NB4 (cell line): ENCODE measurements around the gene SETD3.

Experiments
- DNase-seq: peaks from one replicate; pipeline ENCODE4 v3.0.0; 2010; ENCODE audit warnings: low read depth
- H3K4me3 ChIP-seq: one replicate; pipeline ENCODE4 v1.5.1; 2011; ENCODE audit warnings: mild to moderate bottlenecking, low read depth, low read length, moderate library complexity
- MYC ChIP-seq: IDR thresholded peaks from 2 replicates; pipeline ENCODE4 v1.6.1; 2011; ENCODE audit warnings: low read depth, low read length
- POLR2A ChIP-seq: IDR thresholded peaks from 2 replicates; pipeline ENCODE4 v1.6.1; 2011; ENCODE audit warnings: mild to moderate bottlenecking; ENCODE audit not compliant: insufficient read length; ENCODE audit errors: extremely low read depth
- TF ChIP-seq, protein P1 (sequence below): IDR thresholded peaks from one replicate; pipeline ENCODE4 v1.5.1; 2012; ENCODE audit warnings: low read depth, low read length
- TF ChIP-seq, protein P2 (sequence below): IDR thresholded peaks from 2 replicates; pipeline ENCODE4 v1.6.1; 2011; ENCODE audit warnings: low read depth, low read length

The SETD3 gene

DNA sequence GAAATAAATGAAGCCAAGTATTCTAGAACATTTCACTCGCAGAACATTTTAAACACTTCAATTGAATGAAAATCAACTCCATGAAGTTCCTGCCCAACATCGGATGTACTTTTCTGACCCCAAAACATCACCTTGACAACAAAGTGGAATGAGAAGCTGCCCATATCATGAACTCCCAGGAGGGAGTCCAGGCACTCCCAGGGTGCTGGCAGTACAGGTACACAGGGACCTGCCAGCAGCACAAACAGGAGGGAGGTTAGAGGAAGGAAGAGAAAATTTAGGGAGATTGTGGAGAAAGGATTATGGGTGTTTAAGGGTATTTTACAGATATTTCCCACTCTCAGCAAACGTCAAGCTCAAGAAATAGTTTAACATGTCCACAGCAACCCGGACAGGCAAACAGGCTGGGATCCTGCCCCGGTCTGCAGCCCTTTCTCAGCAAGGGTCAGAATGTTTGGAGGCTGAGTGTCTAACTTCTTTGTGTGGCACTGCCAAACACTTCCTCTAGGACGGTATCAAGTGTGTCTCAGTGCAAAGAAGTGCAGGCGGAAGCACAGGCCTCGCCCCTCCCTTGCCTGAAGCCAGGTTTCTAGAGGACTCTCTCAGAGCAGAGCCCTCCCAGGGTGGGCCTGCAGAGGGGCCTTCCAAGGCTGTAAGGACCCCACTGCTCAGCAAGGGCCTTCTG is 72.2 kb downstream of the SETD3 start:
- H3K4me3 ChIP-seq: no peak overlapping the region
- DNase-seq: no peak
- no peak for TF ChIP-seq POLR2A
- TF ChIP-seq, protein P1, sequence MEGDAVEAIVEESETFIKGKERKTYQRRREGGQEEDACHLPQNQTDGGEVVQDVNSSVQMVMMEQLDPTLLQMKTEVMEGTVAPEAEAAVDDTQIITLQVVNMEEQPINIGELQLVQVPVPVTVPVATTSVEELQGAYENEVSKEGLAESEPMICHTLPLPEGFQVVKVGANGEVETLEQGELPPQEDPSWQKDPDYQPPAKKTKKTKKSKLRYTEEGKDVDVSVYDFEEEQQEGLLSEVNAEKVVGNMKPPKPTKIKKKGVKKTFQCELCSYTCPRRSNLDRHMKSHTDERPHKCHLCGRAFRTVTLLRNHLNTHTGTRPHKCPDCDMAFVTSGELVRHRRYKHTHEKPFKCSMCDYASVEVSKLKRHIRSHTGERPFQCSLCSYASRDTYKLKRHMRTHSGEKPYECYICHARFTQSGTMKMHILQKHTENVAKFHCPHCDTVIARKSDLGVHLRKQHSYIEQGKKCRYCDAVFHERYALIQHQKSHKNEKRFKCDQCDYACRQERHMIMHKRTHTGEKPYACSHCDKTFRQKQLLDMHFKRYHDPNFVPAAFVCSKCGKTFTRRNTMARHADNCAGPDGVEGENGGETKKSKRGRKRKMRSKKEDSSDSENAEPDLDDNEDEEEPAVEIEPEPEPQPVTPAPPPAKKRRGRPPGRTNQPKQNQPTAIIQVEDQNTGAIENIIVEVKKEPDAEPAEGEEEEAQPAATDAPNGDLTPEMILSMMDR: no peak
- TF ChIP-seq, protein P2, sequence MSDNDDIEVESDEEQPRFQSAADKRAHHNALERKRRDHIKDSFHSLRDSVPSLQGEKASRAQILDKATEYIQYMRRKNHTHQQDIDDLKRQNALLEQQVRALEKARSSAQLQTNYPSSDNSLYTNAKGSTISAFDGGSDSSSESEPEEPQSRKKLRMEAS: no peak

DNA sequence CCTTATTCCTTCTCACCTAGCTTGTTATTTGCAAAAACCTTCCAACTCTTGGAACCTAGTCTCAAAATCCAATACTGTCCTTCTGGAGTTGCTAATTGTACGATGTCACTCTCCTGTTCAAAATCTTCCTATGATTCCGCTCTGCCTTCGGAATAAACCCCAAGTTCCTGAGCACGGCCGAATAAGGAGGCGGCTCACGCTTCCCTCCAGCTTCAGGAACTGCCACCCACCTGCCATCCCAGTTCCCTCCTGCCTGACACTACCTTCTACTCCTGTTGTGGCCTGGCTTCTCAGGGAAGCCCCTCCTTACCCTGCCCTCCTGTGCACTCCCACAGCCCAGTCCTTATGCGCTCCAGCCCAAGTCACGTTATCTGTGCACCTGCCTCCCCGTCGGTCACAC is 73.2 kb downstream of the SETD3 start:
- no peak for TF ChIP-seq POLR2A
- TF ChIP-seq, protein P1: no peak
- no peak for TF ChIP-seq MYC
- TF ChIP-seq, protein P2: no peak
- H3K4me3 ChIP-seq: no peak overlapping the region
- no peak for DNase-seq

DNA sequence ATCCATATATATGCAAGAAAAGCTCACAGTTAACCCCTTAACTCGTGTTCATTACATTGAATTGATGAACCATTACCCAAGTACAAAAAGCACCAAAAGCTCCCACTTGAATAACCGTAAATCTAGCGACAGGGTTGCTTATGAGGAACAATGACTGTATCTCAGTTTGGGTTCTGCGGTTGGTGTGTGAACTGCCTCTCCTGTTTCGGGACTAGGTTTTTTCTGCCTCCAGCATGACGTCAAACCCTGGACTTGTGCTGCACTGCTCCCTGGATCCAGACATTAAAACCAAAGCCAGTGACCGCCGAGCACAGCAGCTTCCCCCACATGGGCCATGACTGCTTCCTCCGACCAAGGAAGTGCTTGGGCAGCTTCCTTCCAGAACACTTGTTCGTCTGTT is 77.7 kb downstream of the SETD3 start:
- no peak for DNase-seq
- TF ChIP-seq, protein P2: no peak
- TF ChIP-seq MYC: no peak
- no peak overlapping the region for H3K4me3 ChIP-seq

DNA sequence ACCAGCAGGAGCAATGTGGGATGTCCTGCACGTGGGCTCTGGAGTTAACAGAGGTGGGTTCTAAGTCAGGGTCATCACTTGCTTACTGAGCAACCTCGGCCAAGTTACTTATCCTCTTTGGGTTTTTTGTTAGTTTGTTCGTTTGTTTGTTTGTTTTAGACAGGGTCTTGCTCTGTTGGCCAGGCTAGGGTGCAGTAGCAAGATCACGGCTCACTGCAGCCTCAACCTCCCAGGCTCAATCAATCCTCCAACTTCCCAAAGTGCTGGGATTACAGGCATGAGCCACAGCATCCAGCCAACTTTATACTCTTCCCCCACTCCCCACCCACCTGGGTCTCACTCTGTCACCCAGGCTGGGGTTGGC is 78.4 kb downstream of the SETD3 start:
- no peak overlapping the region for H3K4me3 ChIP-seq
- no peak for DNase-seq
- TF ChIP-seq MYC: no peak
- TF ChIP-seq, protein P1: no peak
- TF ChIP-seq, protein P2: no peak
- TF ChIP-seq POLR2A: no peak

DNA sequence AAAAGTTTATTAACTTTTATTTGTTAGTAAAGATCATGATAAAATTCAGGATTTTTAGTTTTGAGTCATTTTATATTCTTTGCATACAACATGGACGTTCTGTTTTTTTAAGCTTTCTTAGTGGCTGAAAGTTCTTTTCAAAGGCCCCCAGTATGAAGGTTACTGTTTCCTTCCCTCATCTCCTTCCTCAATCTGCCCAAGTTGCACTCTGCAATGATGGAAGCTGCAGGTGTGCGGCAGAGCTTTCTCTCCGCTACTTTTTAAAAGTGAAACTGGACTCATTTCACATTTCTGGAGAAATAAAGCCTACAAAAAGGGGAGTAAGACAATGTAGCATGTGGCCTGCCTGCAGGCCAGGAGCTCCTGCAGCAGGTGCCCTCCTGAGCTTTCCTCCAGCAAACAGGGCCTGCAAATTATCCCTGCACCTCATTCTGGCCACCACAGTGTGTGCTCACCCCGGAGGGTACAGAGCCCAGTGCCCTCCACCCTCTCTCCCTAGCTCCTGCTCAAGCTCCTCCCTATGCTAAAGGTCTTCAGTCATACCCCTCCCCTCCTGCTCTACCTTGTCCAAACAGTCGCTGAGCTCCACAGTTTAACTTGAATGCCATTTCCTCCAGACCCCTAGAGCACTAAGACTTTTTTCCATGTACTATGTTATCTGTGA is 78.9 kb downstream of the SETD3 start:
- DNase-seq: no peak
- TF ChIP-seq POLR2A (no peak), MYC (no peak)
- TF ChIP-seq, protein P2: no peak
- TF ChIP-seq, protein P1: no peak
- H3K4me3 ChIP-seq: no peak overlapping the region

DNA sequence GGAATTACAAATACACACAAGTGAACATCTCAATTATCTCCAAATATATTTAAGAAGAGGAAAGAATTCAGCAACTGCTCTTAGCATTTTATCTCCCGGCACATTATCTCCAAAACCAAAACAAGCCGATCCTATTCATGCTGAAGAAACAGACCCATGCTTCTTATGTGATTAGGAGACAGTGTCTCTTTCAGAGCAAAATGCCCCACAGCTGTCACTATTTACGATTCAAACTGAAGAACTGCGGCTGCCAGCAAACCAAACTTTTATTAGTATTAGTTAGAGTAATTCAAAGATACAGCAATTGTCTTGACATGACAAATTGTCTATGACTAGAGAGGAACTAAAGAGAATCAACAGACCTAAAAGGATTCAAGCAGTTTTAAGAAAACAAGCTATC is 79.4 kb downstream of the SETD3 start:
- no peak overlapping the region for H3K4me3 ChIP-seq
- no peak for TF ChIP-seq POLR2A
- TF ChIP-seq, protein P2: no peak
- no peak for DNase-seq
